SIG-M5 treated with dmso at 0.1 percent for 504 hours (cell line): ENCODE measurements around the gene RERE.
"Not testable (repeated sequence)": the region's sequence is repeated elsewhere in the genome, so short reads cannot be mapped to it uniquely, and the experiment has no call there.

Source experiments
- DNase-seq: peaks from one replicate; lab custom pipeline; 2025; ENCODE audit not compliant: unreplicated experiment; lab: John Stamatoyannopoulos, UW

Gene RERE

GRCh38 chr1:8844501-8845006, 27.1 kb upstream of the RERE start:
- DNase-seq: no peak

GRCh38 chr1:8841395-8841794, 24.0 kb upstream of the RERE start:
- no peak for DNase-seq

- no peak for DNase-seq
These were observed 22.6 kb upstream of the RERE start for GRCh38 chr1:8839990-8840389.

- no peak for DNase-seq
These were observed 18.7 kb upstream of the RERE start for GRCh38 chr1:8835941-8836643.

- DNase-seq: no peak
These were observed 13.9 kb upstream of the RERE start for GRCh38 chr1:8831340-8831739.

GRCh38 chr1:8830732-8831131, 13.3 kb upstream of the RERE start:
- not testable (repeated sequence) for DNase-seq

- no peak for DNase-seq
These were observed 8.6 kb upstream of the RERE start for GRCh38 chr1:8825985-8826481.

GRCh38 chr1:8823295-8823664, 5.8 kb upstream of the RERE start:
- DNase-seq: no peak

GRCh38 chr1:8822373-8823294, 5.2 kb upstream of the RERE start:
- DNase-seq: no peak

GRCh38 chr1:8821084-8821483, 3.6 kb upstream of the RERE start:
- no peak for DNase-seq

- DNase-seq: not testable (repeated sequence)
These were observed 1.3 kb upstream of the RERE start for GRCh38 chr1:8818789-8819188.

GRCh38 chr1:8818325-8818775, 910 bp upstream of the RERE start:
- DNase-seq: no peak

GRCh38 chr1:8816831-8817411, 519 bp downstream of the RERE start:
- no peak for DNase-seq

GRCh38 chr1:8816264-8816663, 1.2 kb downstream of the RERE start:
- no peak for DNase-seq

- no peak for DNase-seq
These were observed 1.8 kb downstream of the RERE start for GRCh38 chr1:8815582-8816151.

GRCh38 chr1:8814865-8815264, 2.6 kb downstream of the RERE start:
- DNase-seq: no peak

GRCh38 chr1:8813991-8814390, 3.4 kb downstream of the RERE start:
- DNase-seq: no peak

GRCh38 chr1:8813016-8813763, 4.2 kb downstream of the RERE start:
- DNase-seq: no peak

GRCh38 chr1:8812081-8812480, 5.4 kb downstream of the RERE start:
- DNase-seq: no peak

GRCh38 chr1:8810987-8811386, 6.5 kb downstream of the RERE start:
- DNase-seq: no peak
